A673 (cell line): ENCODE data around the gene OR2W3.

Experiments used
- CTCF ChIP-seq: fragments of 300-800, 200-600 bp; sonication (generic); conservative IDR thresholded peaks from 2 replicates; pipeline ENCODE4 v1.5.1; 2017; ENCODE audit warnings: low read depth, mild to moderate bottlenecking, antibody characterized with exemption, low read length, moderate library complexity, mixed read lengths
- EZH2 ChIP-seq: fragments of 200-600 bp; sonication (generic); IDR thresholded peaks from 2 replicates; pipeline ENCODE4 v1.6.1; 2017; ENCODE audit warnings: borderline replicate concordance, low read depth, mild to moderate bottlenecking, mixed read lengths, antibody characterized with exemption, low read length; ENCODE audit not compliant: poor library complexity, severe bottlenecking

DNA sequence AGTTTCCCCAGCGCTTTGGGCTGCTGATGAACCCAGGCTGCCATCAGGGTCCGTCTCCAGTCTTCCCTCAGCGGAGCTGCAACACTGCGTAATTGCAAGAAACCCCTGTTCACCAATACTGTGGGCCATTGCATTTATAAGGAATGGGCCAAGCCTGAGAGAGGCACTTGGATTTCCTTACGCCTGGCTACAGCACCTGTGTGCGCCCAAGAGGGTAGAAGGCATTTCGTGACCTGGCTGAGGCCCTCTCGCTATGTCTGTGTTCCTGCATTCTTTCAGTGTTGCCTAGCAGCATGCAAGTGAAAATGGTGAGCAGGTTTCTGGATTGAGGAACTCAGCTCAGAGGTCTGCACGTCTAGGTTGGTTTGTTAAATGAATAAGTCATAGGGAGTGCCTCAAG is 12.0 kb upstream of the OR2W3 start:
- TF ChIP-seq CTCF (no peak), EZH2 (no peak)
